A673 (cell line): ENCODE data around the gene MB21D2.

Experiments used
- CTCF ChIP-seq: fragments of 300-800, 200-600 bp; sonication (generic); conservative IDR thresholded peaks from 2 replicates; pipeline ENCODE4 v1.5.1; 2017; ENCODE audit warnings: low read depth, mild to moderate bottlenecking, antibody characterized with exemption, low read length, moderate library complexity, mixed read lengths
- EZH2 ChIP-seq: fragments of 200-600 bp; sonication (generic); IDR thresholded peaks from 2 replicates; pipeline ENCODE4 v1.6.1; 2017; ENCODE audit warnings: borderline replicate concordance, low read depth, mild to moderate bottlenecking, mixed read lengths, antibody characterized with exemption, low read length; ENCODE audit not compliant: poor library complexity, severe bottlenecking

DNA sequence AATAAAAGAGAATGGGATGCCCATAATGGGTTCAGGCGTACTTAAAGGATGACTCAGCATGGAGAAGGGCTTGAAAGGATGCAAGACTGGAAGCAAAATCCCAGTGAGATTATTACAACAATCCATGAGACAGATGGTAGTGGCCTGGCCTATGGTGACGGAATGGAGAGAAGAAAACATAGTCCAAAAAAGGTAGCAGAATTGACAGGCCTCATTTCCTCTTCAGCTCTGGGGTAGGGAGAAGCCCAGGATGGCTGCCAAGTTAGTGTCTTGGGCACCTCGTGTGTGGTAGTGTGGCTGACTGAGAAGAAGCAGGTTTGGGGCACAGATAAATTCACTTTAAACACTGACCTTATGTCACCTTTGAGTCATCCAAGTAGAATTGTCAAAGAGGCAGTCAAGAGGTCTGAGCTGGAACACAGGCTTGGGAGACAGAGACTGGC is 18.1 kb downstream of the MB21D2 start:
- TF ChIP-seq CTCF (no peak), EZH2 (no peak)
